ENCODE data around the gene RNH1. TPM values are rescaled to one million over a fixed set of nuclear protein-coding genes. Genes with fewer than 3 reads are reported as not detected.

The RNH1 gene
- total RNA-seq, 2 experiments from 2014 or later: 65.5 to 65.7 TPM

DNA sequence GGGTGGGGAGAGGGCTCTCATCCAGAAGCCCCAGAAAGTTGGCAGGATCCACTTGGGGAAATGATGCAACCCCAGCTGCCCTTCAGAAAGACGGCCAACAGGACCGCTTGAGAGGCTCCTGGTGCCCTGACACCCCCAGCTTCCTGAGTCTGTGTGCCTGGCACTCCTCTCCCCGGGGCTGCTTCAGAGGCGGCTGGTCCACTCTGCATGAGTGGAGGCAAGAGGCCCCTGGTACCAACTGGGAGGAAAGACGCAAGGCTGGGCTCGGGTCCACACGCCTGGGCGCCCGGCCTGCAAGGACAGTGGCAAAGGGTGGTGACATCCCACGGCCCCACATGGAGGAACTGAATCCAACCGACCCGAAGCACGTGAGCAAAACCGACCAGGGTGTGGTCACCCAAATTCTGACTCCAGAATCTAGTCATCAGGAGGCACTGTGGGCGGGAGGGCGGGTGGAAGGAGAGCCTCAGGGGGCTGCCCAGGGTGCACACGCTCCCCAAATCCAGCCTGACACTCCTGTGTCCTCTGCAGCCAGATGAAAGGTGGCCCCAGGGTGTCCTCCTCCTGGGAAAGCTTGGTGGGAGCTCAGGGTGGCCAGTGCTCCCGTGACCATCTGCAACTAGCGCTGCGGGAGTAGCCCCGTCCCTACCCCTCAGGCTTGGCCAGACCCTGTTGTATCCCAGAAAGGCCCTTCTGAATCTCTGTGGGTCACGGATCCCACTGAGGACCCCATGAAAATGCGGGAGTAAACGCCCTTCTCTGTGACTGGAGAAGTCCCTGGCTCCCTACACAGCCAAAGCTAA, 3.7 kb downstream of the RNH1 start:
- Histone ChIP-seq H3K4me3 (ENCODE audit: low read depth, low read length, poor library complexity, severe bottlenecking) (no peak overlapping the region), H3K79me2 (ENCODE audit: insufficient read depth, low read depth, low read length) (peaks cover 23% of the 10 kb centered on the region), H3K27ac (ENCODE audit: low read depth, low read length, poor library complexity, severe bottlenecking) (no peak overlapping the region), H4K20me1 (ENCODE audit: insufficient read depth, low read length) (no peaks in the 10 kb centered on the region), H2AFZ (ENCODE audit: low read length) (no peak overlapping the region), H3K9me3 (ENCODE audit: low read length) (no peaks in the 10 kb centered on the region), H3K4me1 (ENCODE audit: insufficient read depth, low read length, poor library complexity, severe bottlenecking) (peaks cover 32% of the 10 kb centered on the region), H3K4me2 (ENCODE audit: low read length) (peak overlapping the region; percentile 91; the same call in 1 of the 2 replicates), H3K9me2 (ENCODE audit: insufficient read depth, low read length) (no peaks in the 10 kb centered on the region), H3K36me3 (ENCODE audit: insufficient read depth, low read length) (peaks cover 38% of the 10 kb centered on the region)
- intact Hi-C loops (cut with micrococcal nuclease; ENCODE audit: unreplicated experiment): no loop called here
- ChIA-PET CTCF (ENCODE audit: unreplicated experiment) (no interaction called here), POLR2A (interaction anchor here (0.9 to 1.1 kb wide), 2 partner anchors 21 to 416 kb away, joined by 3 read pairs; no protein-coding TSS in a partner anchor)
- BruUV-seq (replicated peaks): no TSS peak
- no peak for TF ChIP-seq EZH2phosphoT487 (IDR thresholded peaks at IDR 0.05; ENCODE audit: borderline replicate concordance, low read depth, low read length)
- TF ChIP-seq, protein P1, sequence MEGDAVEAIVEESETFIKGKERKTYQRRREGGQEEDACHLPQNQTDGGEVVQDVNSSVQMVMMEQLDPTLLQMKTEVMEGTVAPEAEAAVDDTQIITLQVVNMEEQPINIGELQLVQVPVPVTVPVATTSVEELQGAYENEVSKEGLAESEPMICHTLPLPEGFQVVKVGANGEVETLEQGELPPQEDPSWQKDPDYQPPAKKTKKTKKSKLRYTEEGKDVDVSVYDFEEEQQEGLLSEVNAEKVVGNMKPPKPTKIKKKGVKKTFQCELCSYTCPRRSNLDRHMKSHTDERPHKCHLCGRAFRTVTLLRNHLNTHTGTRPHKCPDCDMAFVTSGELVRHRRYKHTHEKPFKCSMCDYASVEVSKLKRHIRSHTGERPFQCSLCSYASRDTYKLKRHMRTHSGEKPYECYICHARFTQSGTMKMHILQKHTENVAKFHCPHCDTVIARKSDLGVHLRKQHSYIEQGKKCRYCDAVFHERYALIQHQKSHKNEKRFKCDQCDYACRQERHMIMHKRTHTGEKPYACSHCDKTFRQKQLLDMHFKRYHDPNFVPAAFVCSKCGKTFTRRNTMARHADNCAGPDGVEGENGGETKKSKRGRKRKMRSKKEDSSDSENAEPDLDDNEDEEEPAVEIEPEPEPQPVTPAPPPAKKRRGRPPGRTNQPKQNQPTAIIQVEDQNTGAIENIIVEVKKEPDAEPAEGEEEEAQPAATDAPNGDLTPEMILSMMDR (conservative IDR thresholded peaks at IDR 0.05; ENCODE audit: low read length): no peak
- no peak for DNase-seq (ENCODE audit: low spot score)

DNA sequence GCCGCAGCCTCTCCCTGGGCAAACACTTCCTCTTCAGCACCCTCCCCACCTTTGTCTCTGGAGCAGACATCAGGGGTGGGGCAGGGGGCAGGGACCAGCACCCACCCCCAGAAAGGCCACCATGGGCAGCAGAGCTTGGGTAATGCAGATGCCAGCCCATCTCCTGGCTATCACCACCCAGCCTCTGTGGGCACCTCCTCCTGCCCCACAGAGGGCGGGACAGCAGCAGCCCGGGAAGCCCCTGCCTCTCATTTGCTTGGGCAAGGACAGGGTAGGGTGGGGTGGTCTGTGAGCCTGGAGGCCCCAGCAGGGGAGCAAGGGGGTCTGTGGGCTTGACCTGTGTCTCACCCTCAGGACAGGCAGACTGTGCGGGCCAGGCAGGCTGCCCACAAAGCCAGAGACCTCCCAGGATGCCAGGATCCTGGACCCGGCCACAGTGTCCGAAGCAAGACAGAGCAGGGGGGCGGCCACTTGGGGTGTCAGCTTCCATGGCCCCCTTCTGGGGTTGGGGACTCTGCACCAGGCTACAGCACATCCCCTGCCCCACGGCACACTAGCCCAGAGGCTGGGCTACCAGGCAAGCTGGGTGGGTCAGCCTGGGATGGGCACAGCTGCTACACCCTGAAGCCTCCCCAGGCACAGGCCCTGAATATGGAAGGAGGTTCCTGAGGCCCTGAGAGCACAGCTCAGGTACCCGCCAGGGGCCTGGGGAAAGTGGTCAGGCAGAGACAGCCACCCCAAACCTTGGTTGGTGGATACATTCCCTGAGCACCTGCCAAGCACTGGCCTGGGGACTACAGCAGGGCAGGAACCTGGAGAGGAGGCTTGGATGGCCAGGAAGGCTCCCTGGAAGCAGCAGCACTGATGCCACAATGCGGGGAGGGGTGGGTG, 4.5 kb downstream of the RNH1 start:
- no peaks in the 10 kb centered on the region for H3K9me2 ChIP-seq (ENCODE audit: insufficient read depth, low read length)
- peaks cover 25% of the 10 kb centered on the region for H3K4me1 ChIP-seq (ENCODE audit: insufficient read depth, low read length, poor library complexity, severe bottlenecking)
- peaks cover 18% of the 10 kb centered on the region for H3K79me2 ChIP-seq (ENCODE audit: insufficient read depth, low read depth, low read length)
- TF ChIP-seq EZH2phosphoT487 (IDR thresholded peaks at IDR 0.05; ENCODE audit: borderline replicate concordance, low read depth, low read length): no peak
- TF ChIP-seq, protein P1 (conservative IDR thresholded peaks at IDR 0.05; ENCODE audit: low read length): no peak
- ChIA-PET POLR2A (interaction anchor here (0.9 kb wide), 1 partner anchor 416 kb away, joined by 3 read pairs; no protein-coding TSS in a partner anchor), CTCF (ENCODE audit: unreplicated experiment) (no interaction called here)
- H3K9me3 ChIP-seq (ENCODE audit: low read length): no peaks in the 10 kb centered on the region
- no peak for DNase-seq (ENCODE audit: low spot score)
- no peak overlapping the region for H3K4me2 ChIP-seq (ENCODE audit: low read length)
- H4K20me1 ChIP-seq (ENCODE audit: insufficient read depth, low read length): no peaks in the 10 kb centered on the region
- no peak overlapping the region for H2AFZ ChIP-seq (ENCODE audit: low read length)
- BruUV-seq (replicated peaks): no TSS peak
- peaks cover 46% of the 10 kb centered on the region for H3K36me3 ChIP-seq (ENCODE audit: insufficient read depth, low read length)
- H3K27ac ChIP-seq (ENCODE audit: low read depth, low read length, poor library complexity, severe bottlenecking): no peak overlapping the region
- intact Hi-C loops (cut with micrococcal nuclease; ENCODE audit: unreplicated experiment): no loop called here
- H3K4me3 ChIP-seq (ENCODE audit: low read depth, low read length, poor library complexity, severe bottlenecking): no peak overlapping the region

Measured in OCI-LY7 (cell line).